ENCODE results near the gene SPRTN. TPM values are rescaled to one million over a fixed set of nuclear protein-coding genes. Genes with fewer than 3 reads are reported as not detected.

The SPRTN gene
- total and polyA plus RNA-seq, 2 donors (not counting 3 experiments of a cell fraction or from before 2014, with no cell fraction given) = 15.4 to 16.1 TPM

DNA sequence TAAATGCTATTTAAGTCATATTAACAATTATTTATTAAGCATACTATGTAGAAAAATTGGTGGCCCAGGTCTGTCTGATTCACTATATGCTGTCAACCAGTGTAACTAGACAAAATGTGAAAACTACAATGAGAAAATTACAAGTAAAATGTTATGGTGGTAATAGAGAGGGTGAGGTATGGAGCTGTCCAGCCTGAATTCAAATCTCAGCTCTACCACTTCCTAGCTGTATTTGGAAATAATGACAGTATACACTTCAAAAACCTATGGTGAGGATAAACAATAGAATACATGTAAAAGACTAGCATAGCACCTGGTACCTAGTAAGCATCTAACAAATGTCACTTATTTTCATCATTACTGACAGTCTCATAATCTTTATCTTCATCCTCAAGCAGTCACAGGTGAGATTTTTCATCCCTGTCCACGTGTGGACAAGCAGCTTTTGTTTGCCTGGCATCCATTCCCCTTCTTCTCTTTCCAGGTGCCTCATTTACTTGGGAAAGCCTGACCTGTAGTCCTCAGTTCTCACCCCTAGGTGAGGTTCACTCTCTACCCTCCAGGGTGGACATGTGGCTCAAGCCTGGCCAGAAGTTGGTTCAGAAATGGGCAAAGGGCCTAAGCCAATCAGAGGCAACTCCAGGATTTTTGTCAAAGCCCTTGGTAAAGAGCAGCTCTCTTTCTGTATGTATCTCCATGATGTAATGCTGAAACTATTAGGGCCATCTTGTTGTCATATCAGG is 54.5 kb downstream of the SPRTN start:
- Histone ChIP-seq H3K4me2 (ENCODE audit: insufficient read depth, low read length) (no peak overlapping the region), H3K27me3 (ENCODE audit: control insufficient read depth in 2 of 2, insufficient read depth in 2 of 2, low read length in 2 of 2) (no peaks in the 10 kb centered on the region), H3K79me2 (ENCODE audit: control insufficient read depth, insufficient read depth, low read length) (peaks cover 49% of the 10 kb centered on the region), H3K4me1 (ENCODE audit: control insufficient read depth, extremely low read depth, insufficient read depth, low read length) (peaks cover 73% of the 10 kb centered on the region), H3K4me3 (replicated peaks in 1 of 3; ENCODE audit: insufficient read depth in 1 of 3, low read depth in 1 of 3, low read length in 3 of 3) (no peak overlapping the region), H3K9me1 (replicated peaks; ENCODE audit: control insufficient read depth, extremely low read depth, insufficient read depth, low read length) (no peaks in the 10 kb centered on the region), H2AFZ (ENCODE audit: low read depth, low read length) (no peak overlapping the region), H3K36me3 (ENCODE audit: control insufficient read depth in 2 of 2, extremely low read depth in 1 of 2, insufficient read depth in 2 of 2, low read length in 2 of 2) (no peaks in the 10 kb centered on the region), H4K20me1 (replicated peaks; ENCODE audit: control insufficient read depth, extremely low read depth, insufficient read depth, low read length) (no peaks in the 10 kb centered on the region), H3K9me3 (replicated peaks; ENCODE audit: control insufficient read depth, insufficient read depth, low read length) (no peaks in the 10 kb centered on the region), H3K9ac (replicated peaks; ENCODE audit: extremely low read depth, insufficient read depth, low read length) (no peak overlapping the region), H3K27ac (ENCODE audit: insufficient read depth, low read depth, low read length) (no peak overlapping the region)
- dilution Hi-C loops (cut with MboI; ENCODE audit: extremely low pct_ligation_motif_present, low sequenced_read_pairs) (no loop called here), intact Hi-C loops (cut with micrococcal nuclease) (loop anchor here (10.0 kb wide), 1 partner anchor 432 kb away; no protein-coding TSS in a partner anchor)
- ChIA-PET CTCF (interaction anchor here (0.8 to 2.0 kb wide), 6 partner anchors 9 to 192 kb away, joined by 3 to 7 read pairs (median 3); no protein-coding TSS in a partner anchor), POLR2A (no interaction called here)
- no peak for TF ChIP-seq JUN (IDR thresholded peaks at IDR 0.05; ENCODE audit: borderline replicate concordance, insufficient read depth, insufficient read length, low read depth)
- TF ChIP-seq, protein P1, sequence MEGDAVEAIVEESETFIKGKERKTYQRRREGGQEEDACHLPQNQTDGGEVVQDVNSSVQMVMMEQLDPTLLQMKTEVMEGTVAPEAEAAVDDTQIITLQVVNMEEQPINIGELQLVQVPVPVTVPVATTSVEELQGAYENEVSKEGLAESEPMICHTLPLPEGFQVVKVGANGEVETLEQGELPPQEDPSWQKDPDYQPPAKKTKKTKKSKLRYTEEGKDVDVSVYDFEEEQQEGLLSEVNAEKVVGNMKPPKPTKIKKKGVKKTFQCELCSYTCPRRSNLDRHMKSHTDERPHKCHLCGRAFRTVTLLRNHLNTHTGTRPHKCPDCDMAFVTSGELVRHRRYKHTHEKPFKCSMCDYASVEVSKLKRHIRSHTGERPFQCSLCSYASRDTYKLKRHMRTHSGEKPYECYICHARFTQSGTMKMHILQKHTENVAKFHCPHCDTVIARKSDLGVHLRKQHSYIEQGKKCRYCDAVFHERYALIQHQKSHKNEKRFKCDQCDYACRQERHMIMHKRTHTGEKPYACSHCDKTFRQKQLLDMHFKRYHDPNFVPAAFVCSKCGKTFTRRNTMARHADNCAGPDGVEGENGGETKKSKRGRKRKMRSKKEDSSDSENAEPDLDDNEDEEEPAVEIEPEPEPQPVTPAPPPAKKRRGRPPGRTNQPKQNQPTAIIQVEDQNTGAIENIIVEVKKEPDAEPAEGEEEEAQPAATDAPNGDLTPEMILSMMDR (IDR thresholded peaks at IDR 0.05; ENCODE audit: extremely low read depth in 1 of 2, insufficient read depth in 1 of 2, low read depth in 1 of 2, low read length in 2 of 2) = no peak
- DNase-seq (ENCODE audit: low read depth, low spot score) (no peak), FAIRE-seq (no peak)
- no TSS peak for BruUV-seq (replicated peaks)

GRCh38 chr1:231393668-231394067 is 55.6 kb downstream of the SPRTN start:
- Histone ChIP-seq H3K9me3 (replicated peaks; ENCODE audit: control insufficient read depth, insufficient read depth, low read length) (no peaks in the 10 kb centered on the region), H3K9ac (replicated peaks; ENCODE audit: extremely low read depth, insufficient read depth, low read length) (no peak overlapping the region), H3K27me3 (ENCODE audit: control insufficient read depth in 2 of 2, insufficient read depth in 2 of 2, low read length in 2 of 2) (no peaks in the 10 kb centered on the region), H3K4me1 (ENCODE audit: control insufficient read depth, extremely low read depth, insufficient read depth, low read length) (peaks cover 64% of the 10 kb centered on the region), H3K36me3 (ENCODE audit: control insufficient read depth in 2 of 2, extremely low read depth in 1 of 2, insufficient read depth in 2 of 2, low read length in 2 of 2) (no peaks in the 10 kb centered on the region), H3K27ac (ENCODE audit: insufficient read depth, low read depth, low read length) (peak overlapping the region; percentile 31), H3K4me3 (replicated peaks in 1 of 3; ENCODE audit: insufficient read depth in 1 of 3, low read depth in 1 of 3, low read length in 3 of 3) (no peak overlapping the region), H3K9me1 (replicated peaks; ENCODE audit: control insufficient read depth, extremely low read depth, insufficient read depth, low read length) (no peaks in the 10 kb centered on the region), H3K79me2 (ENCODE audit: control insufficient read depth, insufficient read depth, low read length) (peaks cover 58% of the 10 kb centered on the region), H2AFZ (ENCODE audit: low read depth, low read length) (no peak overlapping the region), H4K20me1 (replicated peaks; ENCODE audit: control insufficient read depth, extremely low read depth, insufficient read depth, low read length) (no peaks in the 10 kb centered on the region), H3K4me2 (ENCODE audit: insufficient read depth, low read length) (no peak overlapping the region)
- intact Hi-C loops (cut with micrococcal nuclease) = loop anchor here (10.0 kb wide), 1 partner anchor 431 kb away; no protein-coding TSS in a partner anchor
- DNase-seq (ENCODE audit: low read depth, low spot score) = no peak
- dilution Hi-C loops (cut with MboI; ENCODE audit: extremely low pct_ligation_motif_present, low sequenced_read_pairs) = no loop called here
- POLR2A ChIA-PET = interaction anchor here (0.6 kb wide), 1 partner anchor 8 kb away, joined by 4 read pairs; no protein-coding TSS in a partner anchor
- no peak for TF ChIP-seq MYC (IDR thresholded peaks at IDR 0.05; ENCODE audit: low read depth, low read length)
- no TSS peak for BruUV-seq (replicated peaks)
- no peak for FAIRE-seq
- CTCF ChIA-PET = interaction anchor here (0.6 to 2.0 kb wide), 6 partner anchors 13 to 191 kb away, joined by 3 to 7 read pairs (median 4); no protein-coding TSS in a partner anchor
